IMR-90 (cell line): ENCODE measurements around the gene ANKRD11. TPM values are rescaled to one million over a fixed set of nuclear protein-coding genes. Genes with fewer than 3 reads are reported as not detected.

Source experiments
- ATAC-seq: fragments of 200-7000 bp; cut with Tn5 transposase; 2 replicates; pipeline ENCODE4 v1.9.1; 2020; ENCODE audit warnings: low read depth, mild to moderate bottlenecking, moderate library complexity
- BruUV-seq: library from RNA; stranded (reverse); fragments of 400-500 nt; replicated peaks from 2 replicates; lab custom pipeline; 2021; lab: Mats Ljungman, UMichigan
- CTCF ChIA-PET: fragments of 300-600 bp; formaldehyde crosslinking; extraction: SDS; loops from one replicate; lab custom pipeline; 2021; ENCODE audit warnings: antibody characterized with exemption; lab: Yijun Ruan, JAX
- POLR2A ChIA-PET: fragments of 300-600 bp; sonication (Branson Sonifier 250); formaldehyde crosslinking; loops from one replicate; lab custom pipeline; 2022; ENCODE audit warnings: antibody characterized with exemption; ENCODE audit not compliant: unreplicated experiment; lab: Charles Lee
- DNase-seq: peaks from one replicate; pipeline ENCODE4 v3.0.0; 2013
- H2AFZ ChIP-seq: replicated peaks from 2 replicates; pipeline ENCODE3; 2013; ENCODE audit warnings: low read length, mild to moderate bottlenecking; ENCODE audit not compliant: poor library complexity
- H2AK5ac ChIP-seq: 2 replicates; pipeline ENCODE4 v1.6.1; 2013; ENCODE audit warnings: low read depth, low read length, inconsistent platforms
- H2AK9ac ChIP-seq: replicated peaks from 2 replicates; pipeline ENCODE3; 2013; ENCODE audit warnings: mild to moderate bottlenecking, low read depth, low read length, moderate library complexity; ENCODE audit not compliant: poor library complexity
- H2BK120ac ChIP-seq: 2 replicates; pipeline ENCODE4 v1.6.1; 2013; ENCODE audit warnings: low read depth, low read length, inconsistent platforms
- H2BK15ac ChIP-seq: 3 replicates; pipeline ENCODE4 v1.6.1; 2013; ENCODE audit warnings: low read depth, low read length, inconsistent platforms
- H2BK20ac ChIP-seq: 2 replicates; pipeline ENCODE4 v1.6.1; 2013; ENCODE audit warnings: low read depth, mild to moderate bottlenecking, inconsistent platforms, low read length, moderate library complexity
- H2BK5ac ChIP-seq: 2 replicates; pipeline ENCODE4 v1.6.1; 2013; ENCODE audit warnings: mild to moderate bottlenecking, low read depth, low read length, inconsistent platforms; ENCODE audit not compliant: poor library complexity, severe bottlenecking
- H3K14ac ChIP-seq: replicated peaks from 2 replicates; pipeline ENCODE4 v1.6.1; 2013; ENCODE audit warnings: low read depth, low read length, inconsistent platforms
- H3K18ac ChIP-seq: 2 replicates; pipeline ENCODE4 v1.6.1; 2013; ENCODE audit warnings: low read depth, low read length, control low read depth
- H3K23ac ChIP-seq: 2 replicates; pipeline ENCODE4 v1.6.1; 2013; ENCODE audit warnings: low read depth, low read length, inconsistent platforms
- H3K27ac ChIP-seq: 2 replicates; pipeline ENCODE4 v1.5.1; 2013; ENCODE audit warnings: mild to moderate bottlenecking, control low read depth, low read length; ENCODE audit not compliant: insufficient read depth
- H3K27me3 ChIP-seq: 2 replicates; pipeline ENCODE4 v1.6.1; 2013; ENCODE audit warnings: low read length; ENCODE audit not compliant: control insufficient read depth, insufficient read depth
- H3K36me3 ChIP-seq: 2 replicates; pipeline ENCODE4 v1.6.1; 2013; ENCODE audit warnings: low read length, mixed read lengths; ENCODE audit not compliant: control insufficient read depth, insufficient read depth
- H3K4ac ChIP-seq: 2 replicates; pipeline ENCODE4 v1.6.1; 2013; ENCODE audit warnings: low read depth, low read length, inconsistent platforms
- H3K4me1 ChIP-seq: 2 replicates; pipeline ENCODE4 v1.6.1; 2013; ENCODE audit warnings: low read length, mixed read lengths; ENCODE audit not compliant: control insufficient read depth, insufficient read depth
- H3K4me2 ChIP-seq: 2 replicates; pipeline ENCODE4 v1.6.1; 2013; ENCODE audit warnings: low read depth, mild to moderate bottlenecking, control low read depth, low read length, moderate library complexity
- H3K4me3 ChIP-seq: 2 replicates; pipeline ENCODE4 v1.5.1; 2013; ENCODE audit warnings: low read depth, mild to moderate bottlenecking, control low read depth, low read length, moderate library complexity; ENCODE audit not compliant: insufficient read depth
- H3K56ac ChIP-seq: 2 replicates; pipeline ENCODE4 v1.6.1; 2013; ENCODE audit warnings: low read length, inconsistent platforms; ENCODE audit not compliant: insufficient read depth; ENCODE audit errors: extremely low read depth
- H3K79me1 ChIP-seq, 2 experiments: 2 replicates each; pipeline ENCODE4 v1.6.1; 2013; ENCODE audit warnings: low read length in 2 of 2, inconsistent platforms in 1 of 2, low read depth in 1 of 2
- H3K9ac ChIP-seq: 2 replicates; pipeline ENCODE4 v1.6.1; 2013; ENCODE audit warnings: low read depth, low read length, control low read depth
- H3K9me1 ChIP-seq: 2 replicates; pipeline ENCODE4 v1.6.1; 2013; ENCODE audit warnings: low read length, inconsistent platforms; ENCODE audit not compliant: insufficient read depth
- H3K9me3 ChIP-seq: 2 replicates; pipeline ENCODE4 v1.6.1; 2013; ENCODE audit warnings: low read length; ENCODE audit not compliant: control insufficient read depth, insufficient read depth
- H4K20me1 ChIP-seq: 2 replicates; pipeline ENCODE4 v1.6.1; 2013; ENCODE audit warnings: low read length, inconsistent platforms; ENCODE audit not compliant: insufficient read depth
- H4K5ac ChIP-seq: 2 replicates; pipeline ENCODE4 v1.6.1; 2013; ENCODE audit warnings: mild to moderate bottlenecking, low read depth, low read length, control low read depth
- H4K8ac ChIP-seq, 2 experiments: 2 replicates each; pipeline ENCODE4 v1.6.1; 2013; ENCODE audit warnings: low read depth in 2 of 2, low read length in 2 of 2, control low read depth in 1 of 2, inconsistent platforms in 1 of 2
- H4K91ac ChIP-seq: 2 replicates; pipeline ENCODE4 v1.6.1; 2013; ENCODE audit warnings: low read depth, low read length, inconsistent platforms; ENCODE audit not compliant: insufficient read depth
- BHLHE40 ChIP-seq: fragments of 150-350 bp; IDR thresholded peaks from 2 replicates; pipeline ENCODE4 v1.6.1; 2016; ENCODE audit warnings: mild to moderate bottlenecking, low read depth, low read length
- CEBPB ChIP-seq: IDR thresholded peaks from 2 replicates; pipeline ENCODE4 v1.6.1; 2012; ENCODE audit warnings: low read depth, low read length, improper control_type of control experiment
- CHD1 ChIP-seq: IDR thresholded peaks from 2 replicates; pipeline ENCODE4 v1.6.1; 2012; ENCODE audit warnings: low read depth, low read length, improper control_type of control experiment
- CTCF ChIP-seq: conservative IDR thresholded peaks from 2 replicates; pipeline ENCODE4 v1.5.1; 2012; ENCODE audit warnings: mild to moderate bottlenecking, low read depth, low read length, improper control_type of control experiment
- ELK1 ChIP-seq: fragments of 150-350 bp; IDR thresholded peaks from 2 replicates; pipeline ENCODE4 v1.6.1; 2016; ENCODE audit warnings: low read depth, mild to moderate bottlenecking, low read length, moderate library complexity, borderline replicate concordance
- FOS ChIP-seq: fragments of 150-350 bp; IDR thresholded peaks from 2 replicates; pipeline ENCODE4 v1.6.1; 2016; ENCODE audit warnings: low read depth, low read length
- MAZ ChIP-seq: IDR thresholded peaks from 2 replicates; pipeline ENCODE4 v1.6.1; 2012; ENCODE audit warnings: low read depth, mild to moderate bottlenecking, low read length, improper control_type of control experiment, moderate library complexity, borderline replicate concordance
- MXI1 ChIP-seq: IDR thresholded peaks from 2 replicates; pipeline ENCODE4 v1.6.1; 2012; ENCODE audit warnings: low read depth, mild to moderate bottlenecking, low read length, moderate library complexity, borderline replicate concordance
- NFE2L2 ChIP-seq: fragments of 150-350 bp; IDR thresholded peaks from 2 replicates; pipeline ENCODE4 v1.6.1; 2016; ENCODE audit warnings: low read depth, mild to moderate bottlenecking, low read length
- POLR2A ChIP-seq: IDR thresholded peaks from 2 replicates; pipeline ENCODE4 v1.6.1; 2012; ENCODE audit warnings: mild to moderate bottlenecking, low read depth, low read length
- RCOR1 ChIP-seq: IDR thresholded peaks from 2 replicates; pipeline ENCODE4 v1.6.1; 2012; ENCODE audit warnings: mild to moderate bottlenecking, low read length, improper control_type of control experiment; ENCODE audit not compliant: insufficient replicate concordance
- SMC3 ChIP-seq: fragments of 150-350 bp; IDR thresholded peaks from 2 replicates; pipeline ENCODE4 v1.6.1; 2016; ENCODE audit warnings: low read depth, mild to moderate bottlenecking, antibody characterized with exemption, low read length, moderate library complexity
- USF2 ChIP-seq: fragments of 150-350 bp; IDR thresholded peaks from 2 replicates; pipeline ENCODE4 v1.6.1; 2017; ENCODE audit warnings: mild to moderate bottlenecking, antibody characterized with exemption, low read length, low read depth
- whole genome bisulfite sequencing, 2 experiments: methylation state at CpG; one replicate each; pipeline versions ENCODE4 v1.1.5 to v1.1.7; 2013; ENCODE audit warnings: missing lambda C conversion rate in 2 of 2; ENCODE audit not compliant: insufficient read length in 1 of 2; ENCODE audit errors: extremely low coverage in 2 of 2; 5-methylcytosine and 5-hydroxymethylcytosine counted together
- dilution Hi-C: fragments of 300-500 bp; cut with HindIII; formaldehyde crosslinking; loops from one replicate; pipeline ENCODE4 v1.14.3; 2018; ENCODE audit warnings: low sequenced_read_pairs; ENCODE audit not compliant: unreplicated experiment
- in situ Hi-C: fragments of 300-500 bp; cut with MboI; formaldehyde crosslinking; loops from 3 replicates; pipeline ENCODE4 v1.14.3; 2019; ENCODE audit warnings: low sequenced_read_pairs, inconsistent platforms, mixed read lengths
- intact Hi-C: fragments of 100-400 bp; cut with micrococcal nuclease; formaldehyde crosslinking; loops from 2 replicates; pipeline ENCODE4 v1.10.0; 2022
- polyA plus RNA-seq, 3 experiments: library from polyadenylated mRNA; depleted of rRNA; stranded (reverse); fragments of >200 nt; gene quantifications; 2 replicates each; pipeline ENCODE4 v1.2.3, GENCODE V29; 2012; ENCODE audit warnings: low replicate concordance in 1 of 3
- total RNA-seq: library from RNA; depleted of rRNA; stranded (reverse); fragments of >200 nt; gene quantifications from 2 replicates; pipeline ENCODE4 v1.2.3, GENCODE V29; 2012

The ANKRD11 gene
- total and polyA plus RNA-seq, 2 of the 4 experiments (the other 2 are of a cell fraction): 46.8 to 71.9 TPM

- no peak overlapping the region for H2BK20ac ChIP-seq
- H3K23ac ChIP-seq: 0 out of 2 replicates have a peak overlapping the region, but pooled peaks have one; percentile 2
- H3K4me3 ChIP-seq: no peak overlapping the region
- H3K27me3 ChIP-seq: no peaks in the 10 kb centered on the region
- no peak overlapping the region for H3K4me2 ChIP-seq
- ChIA-PET CTCF (no interaction called here), POLR2A (no interaction called here)
- peaks cover 2% of the 10 kb centered on the region for H3K4me1 ChIP-seq
- H4K20me1 ChIP-seq: peaks cover 75% of the 10 kb centered on the region
- no peak overlapping the region for H4K8ac ChIP-seq
- no peak overlapping the region for H2BK15ac ChIP-seq
- H3K18ac ChIP-seq: no peak overlapping the region
- intact Hi-C loops (no loop called here), in situ Hi-C loops (no loop called here), dilution Hi-C loops (no loop called here)
- no peak for TF ChIP-seq CEBPB
- no peak for TF ChIP-seq RCOR1
- TF ChIP-seq NFE2L2: no peak
- TF ChIP-seq CHD1: no peak
- no peak for TF ChIP-seq CTCF
- TF ChIP-seq SMC3: no peak
- no peak for TF ChIP-seq FOS
- TF ChIP-seq BHLHE40: no peak
- no peak for TF ChIP-seq POLR2A
- no peak for TF ChIP-seq ELK1
- no peak for TF ChIP-seq MXI1
- no peak for TF ChIP-seq USF2
- no peak for TF ChIP-seq MAZ
- BruUV-seq: no TSS peak
- H3K9me3 ChIP-seq: 0 out of 2 replicates have a peak, but pooled peaks cover under 1% of the 10 kb centered on the region
- no peak overlapping the region for H3K56ac ChIP-seq
- H2AK5ac ChIP-seq: no peak overlapping the region
- H4K5ac ChIP-seq: no peak overlapping the region
- H2BK120ac ChIP-seq: no peak overlapping the region
- no peak overlapping the region for H3K9ac ChIP-seq
- ATAC-seq (no peak), DNase-seq (no peak)
- 98% methylated on average over 9 of the region's 14 CpGs; no CpG with 5 or more reads in 1 of the 2 experiments for WGBS, 2 experiments
- no peak overlapping the region for H3K4ac ChIP-seq
- H3K14ac ChIP-seq: no peak overlapping the region
- peaks cover 42% of the 10 kb centered on the region for H3K9me1 ChIP-seq
- peak overlapping the region; percentile 9 for H2AK9ac ChIP-seq
- peak overlapping the region; percentile 29 for H2AFZ ChIP-seq
- H2BK5ac ChIP-seq: no peak overlapping the region
- H3K27ac ChIP-seq: no peak overlapping the region
- peaks cover 39% of the 10 kb centered on the region for H3K36me3 ChIP-seq
- no peak overlapping the region for H4K91ac ChIP-seq
- peaks cover 37 to 85% of the 10 kb centered on the region in 2 experiments for H3K79me1 ChIP-seq
Observed at GRCh38 chr16:89307421-89307805, 182.9 kb downstream of the ANKRD11 start.
